ENCODE measurements around the gene DNER.
"Not testable (repeated sequence)": the region's sequence is repeated elsewhere in the genome, so short reads cannot be mapped to it uniquely, and the experiment has no call there.

The DNER gene

GRCh38 chr2:229695961-229696360 is 18.4 kb downstream of the DNER start:
- Histone ChIP-seq H3K4me3 (ENCODE audit: insufficient read depth, low read depth, low read length) (no peak overlapping the region), H3K27me3 (ENCODE audit: control insufficient read depth, insufficient read depth, low read length, poor library complexity, severe bottlenecking) (no peaks in the 10 kb centered on the region), H3K9me3 (ENCODE audit: control insufficient read depth, low read length) (no peaks in the 10 kb centered on the region), H3K4me1 (ENCODE audit: control insufficient read depth, insufficient read depth, low read length) (peaks cover 13% of the 10 kb centered on the region), H3K36me3 (ENCODE audit: control insufficient read depth, insufficient read depth, low read length) (no peaks in the 10 kb centered on the region), H3K27ac (ENCODE audit: insufficient read depth, low read depth, low read length, poor library complexity, severe bottlenecking) (peak overlapping the region; percentile 8)
- WGBS, 2 experiments: 87 to 89% methylated on average over 2 of the region's 2 CpGs

GRCh38 chr2:229693845-229694244 is 20.5 kb downstream of the DNER start:
- 92 to 95% methylated on average over 1 of the region's 1 CpG for WGBS, 2 experiments
- H3K36me3 ChIP-seq (ENCODE audit: control insufficient read depth, insufficient read depth, low read length); H3K27me3 ChIP-seq (ENCODE audit: control insufficient read depth, insufficient read depth, low read length, poor library complexity, severe bottlenecking); H3K4me3 ChIP-seq (ENCODE audit: insufficient read depth, low read depth, low read length); H3K9me3 ChIP-seq (ENCODE audit: control insufficient read depth, low read length); H3K27ac ChIP-seq (ENCODE audit: insufficient read depth, low read depth, low read length, poor library complexity, severe bottlenecking): not testable (repeated sequence)
- peaks cover 13% of the 10 kb centered on the region for H3K4me1 ChIP-seq (ENCODE audit: control insufficient read depth, insufficient read depth, low read length)

- H3K27ac ChIP-seq (ENCODE audit: insufficient read depth, low read depth, low read length, poor library complexity, severe bottlenecking): no peak overlapping the region
- H3K36me3 ChIP-seq (ENCODE audit: control insufficient read depth, insufficient read depth, low read length): no peaks in the 10 kb centered on the region
- H3K4me1 ChIP-seq (ENCODE audit: control insufficient read depth, insufficient read depth, low read length): peaks cover 13% of the 10 kb centered on the region
- H3K9me3 ChIP-seq (ENCODE audit: control insufficient read depth, low read length): no peaks in the 10 kb centered on the region
- H3K4me3 ChIP-seq (ENCODE audit: insufficient read depth, low read depth, low read length): no peak overlapping the region
- no peaks in the 10 kb centered on the region for H3K27me3 ChIP-seq (ENCODE audit: control insufficient read depth, insufficient read depth, low read length, poor library complexity, severe bottlenecking)
- 89 to 92% methylated on average over 2 of the region's 2 CpGs for WGBS, 2 experiments
Measured at GRCh38 chr2:229691631-229692030, 22.7 kb downstream of the DNER start.

GRCh38 chr2:229689307-229689839 is 25.0 kb downstream of the DNER start:
- H3K9me3 ChIP-seq (ENCODE audit: control insufficient read depth, low read length): no peaks in the 10 kb centered on the region
- no peak overlapping the region for H3K4me3 ChIP-seq (ENCODE audit: insufficient read depth, low read depth, low read length)
- WGBS, 2 experiments: 84 to 91% methylated on average over 2 of the region's 2 CpGs
- no peak overlapping the region for H3K27ac ChIP-seq (ENCODE audit: insufficient read depth, low read depth, low read length, poor library complexity, severe bottlenecking)
- no peaks in the 10 kb centered on the region for H3K36me3 ChIP-seq (ENCODE audit: control insufficient read depth, insufficient read depth, low read length)
- H3K27me3 ChIP-seq (ENCODE audit: control insufficient read depth, insufficient read depth, low read length, poor library complexity, severe bottlenecking): no peaks in the 10 kb centered on the region
- H3K4me1 ChIP-seq (ENCODE audit: control insufficient read depth, insufficient read depth, low read length): no peaks in the 10 kb centered on the region

GRCh38 chr2:229688141-229688540 is 26.2 kb downstream of the DNER start:
- Histone ChIP-seq H3K27ac (ENCODE audit: insufficient read depth, low read depth, low read length, poor library complexity, severe bottlenecking) (no peak overlapping the region), H3K4me1 (ENCODE audit: control insufficient read depth, insufficient read depth, low read length) (no peaks in the 10 kb centered on the region), H3K36me3 (ENCODE audit: control insufficient read depth, insufficient read depth, low read length) (no peaks in the 10 kb centered on the region), H3K9me3 (ENCODE audit: control insufficient read depth, low read length) (no peaks in the 10 kb centered on the region), H3K4me3 (ENCODE audit: insufficient read depth, low read depth, low read length) (no peak overlapping the region), H3K27me3 (ENCODE audit: control insufficient read depth, insufficient read depth, low read length, poor library complexity, severe bottlenecking) (no peaks in the 10 kb centered on the region)
- 94 to 96% methylated on average over 7 of the region's 7 CpGs for WGBS, 2 experiments

- Histone ChIP-seq H3K27me3 (ENCODE audit: control insufficient read depth, insufficient read depth, low read length, poor library complexity, severe bottlenecking) (no peaks in the 10 kb centered on the region), H3K4me1 (ENCODE audit: control insufficient read depth, insufficient read depth, low read length) (no peaks in the 10 kb centered on the region)
- WGBS, 2 experiments: 93 to 95% methylated on average over 6 of the region's 6 CpGs
Measured at GRCh38 chr2:229686122-229686919, 28.0 kb downstream of the DNER start.

GRCh38 chr2:229684942-229685562 is 29.3 kb downstream of the DNER start:
- Histone ChIP-seq H3K4me1 (ENCODE audit: control insufficient read depth, insufficient read depth, low read length) (no peaks in the 10 kb centered on the region), H3K27ac (ENCODE audit: insufficient read depth, low read depth, low read length, poor library complexity, severe bottlenecking) (no peak overlapping the region), H3K36me3 (ENCODE audit: control insufficient read depth, insufficient read depth, low read length) (no peaks in the 10 kb centered on the region), H3K4me3 (ENCODE audit: insufficient read depth, low read depth, low read length) (no peak overlapping the region), H3K9me3 (ENCODE audit: control insufficient read depth, low read length) (no peaks in the 10 kb centered on the region), H3K27me3 (ENCODE audit: control insufficient read depth, insufficient read depth, low read length, poor library complexity, severe bottlenecking) (no peaks in the 10 kb centered on the region)
- WGBS, 2 experiments: 93 to 96% methylated on average over 3 to 6 of the region's 6 CpGs

More at GRCh38 chr2:229686122-229686919, 28.0 kb downstream of the DNER start:
- H3K4me3 ChIP-seq (ENCODE audit: insufficient read depth, low read depth, low read length): no peak overlapping the region
- H3K9me3 ChIP-seq (ENCODE audit: control insufficient read depth, low read length): no peaks in the 10 kb centered on the region
- no peaks in the 10 kb centered on the region for H3K36me3 ChIP-seq (ENCODE audit: control insufficient read depth, insufficient read depth, low read length)
- H3K27ac ChIP-seq (ENCODE audit: insufficient read depth, low read depth, low read length, poor library complexity, severe bottlenecking): no peak overlapping the region

- Histone ChIP-seq H3K36me3 (ENCODE audit: control insufficient read depth, insufficient read depth, low read length) (no peaks in the 10 kb centered on the region), H3K4me1 (ENCODE audit: control insufficient read depth, insufficient read depth, low read length) (no peaks in the 10 kb centered on the region), H3K27me3 (ENCODE audit: control insufficient read depth, insufficient read depth, low read length, poor library complexity, severe bottlenecking) (no peaks in the 10 kb centered on the region), H3K9me3 (ENCODE audit: control insufficient read depth, low read length) (no peaks in the 10 kb centered on the region), H3K27ac (ENCODE audit: insufficient read depth, low read depth, low read length, poor library complexity, severe bottlenecking) (no peak overlapping the region), H3K4me3 (ENCODE audit: insufficient read depth, low read depth, low read length) (no peak overlapping the region)
- 89 to 92% methylated on average over 4 of the region's 4 CpGs for WGBS, 2 experiments
Measured at GRCh38 chr2:229679393-229680125, 34.8 kb downstream of the DNER start.

- H3K36me3 ChIP-seq (ENCODE audit: control insufficient read depth, insufficient read depth, low read length): no peaks in the 10 kb centered on the region
- H3K9me3 ChIP-seq (ENCODE audit: control insufficient read depth, low read length): no peaks in the 10 kb centered on the region
- H3K4me3 ChIP-seq (ENCODE audit: insufficient read depth, low read depth, low read length): no peak overlapping the region
- WGBS, 2 experiments: 84 to 87% methylated on average over 4 of the region's 4 CpGs
- no peaks in the 10 kb centered on the region for H3K27me3 ChIP-seq (ENCODE audit: control insufficient read depth, insufficient read depth, low read length, poor library complexity, severe bottlenecking)
- no peak overlapping the region for H3K27ac ChIP-seq (ENCODE audit: insufficient read depth, low read depth, low read length, poor library complexity, severe bottlenecking)
- H3K4me1 ChIP-seq (ENCODE audit: control insufficient read depth, insufficient read depth, low read length): no peaks in the 10 kb centered on the region
Measured at GRCh38 chr2:229675569-229675968, 38.8 kb downstream of the DNER start.

Measured in ectodermal cell (in vitro differentiated cells).